Sigmoid colon (tissue), 7 donors: ENCODE data around the gene SMURF2. TPM values are rescaled to one million over a fixed set of nuclear protein-coding genes. Genes with fewer than 3 reads are reported as not detected.

Experiments
- DNase-seq: peaks from one replicate; pipeline ENCODE4 v3.0.0-alpha.2; 2019
- H3K27ac ChIP-seq, 4 donors: fragments of 200-600 bp; sonication (generic); one replicate each; pipeline ENCODE4 v1.5.1; 2016 to 2019; ENCODE audit warnings: mild to moderate bottlenecking in 1 of 4
- H3K27me3 ChIP-seq, 3 donors: fragments of 200-600 bp; sonication (generic); one replicate each; pipeline ENCODE4 v1.5.1; 2019; ENCODE audit warnings: mild to moderate bottlenecking in 1 of 3
- H3K36me3 ChIP-seq, 4 donors: fragments of 200-600 bp; sonication (generic); one replicate each; pipeline ENCODE4 v1.5.1; 2016 to 2019
- H3K4me1 ChIP-seq, 4 donors: fragments of 200-600 bp; sonication (generic); one replicate each; pipeline ENCODE4 v1.5.1; 2017 to 2019
- H3K4me3 ChIP-seq, 4 donors: fragments of 200-600 bp; sonication (generic); one replicate each; pipeline ENCODE4 v1.5.1; 2017 to 2019; ENCODE audit warnings: mild to moderate bottlenecking in 2 of 4, moderate library complexity in 1 of 4
- H3K9me3 ChIP-seq, 4 donors: fragments of 200-600 bp in 3 of 4; sonication (generic) in 3 of 4; one replicate each; pipeline versions ENCODE4 v1.5.1 to v1.6.1; 2013 to 2019
- CTCF ChIP-seq, 4 experiments: fragments of 450-650 bp in 3 of 4; fragments of 200-600 bp in 1 of 4; IDR thresholded peaks; one replicate each; pipeline ENCODE4 v1.5.1; 2016 to 2019; ENCODE audit warnings: antibody characterized with exemption in 4 of 4, mild to moderate bottlenecking in 3 of 4, moderate library complexity in 2 of 4
- EP300 ChIP-seq, 4 donors: sonication (generic); formaldehyde crosslinking; IDR thresholded peaks; one replicate each; pipeline ENCODE4 v1.6.1; 2017; ENCODE audit warnings: antibody characterized with exemption in 4 of 4
- POLR2A ChIP-seq, 2 donors: fragments of 450-650 bp; IDR thresholded peaks; one replicate each; pipeline ENCODE4 v1.6.1; 2016; ENCODE audit warnings: antibody characterized with exemption in 2 of 2, mild to moderate bottlenecking in 2 of 2, moderate library complexity in 2 of 2
- POLR2AphosphoS5 ChIP-seq, 4 donors: sonication (generic); formaldehyde crosslinking; IDR thresholded peaks; one replicate each; pipeline ENCODE4 v1.6.1; 2017; ENCODE audit warnings: antibody characterized with exemption in 4 of 4
- WGBS, 2 donors: extraction: QIAGEN DNeasy Blood & Tissue Kit; methylation state at CpG; one replicate each; pipeline ENCODE4 v1.1.7; 2013; 5-methylcytosine and 5-hydroxymethylcytosine counted together
- intact Hi-C: fragments of 100-400 bp; cut with DNase I; formaldehyde crosslinking; loops from one replicate; pipeline ENCODE4 v1.15.1; 2023
- polyA plus RNA-seq, 3 donors: library from polyadenylated mRNA; stranded (reverse); fragments of 200-250 nt; gene quantifications; one replicate each; pipeline ENCODE4 v1.2.3, GENCODE V29; 2013
- total RNA-seq, 4 donors: library from RNA; depleted of rRNA; stranded (reverse); fragments of >200 nt; gene quantifications; one replicate each; pipeline ENCODE4 v1.1.0, GENCODE V29; 2016
- donor health status: healthy with polysubstance abuse.
- donor health status: Bipolar disorder and iron deficiency.
- donor health status: healthy.

SMURF2 gene
- total and polyA plus RNA-seq, 7 donors = 5.8 to 30.2 (median 23.8) TPM

DNA sequence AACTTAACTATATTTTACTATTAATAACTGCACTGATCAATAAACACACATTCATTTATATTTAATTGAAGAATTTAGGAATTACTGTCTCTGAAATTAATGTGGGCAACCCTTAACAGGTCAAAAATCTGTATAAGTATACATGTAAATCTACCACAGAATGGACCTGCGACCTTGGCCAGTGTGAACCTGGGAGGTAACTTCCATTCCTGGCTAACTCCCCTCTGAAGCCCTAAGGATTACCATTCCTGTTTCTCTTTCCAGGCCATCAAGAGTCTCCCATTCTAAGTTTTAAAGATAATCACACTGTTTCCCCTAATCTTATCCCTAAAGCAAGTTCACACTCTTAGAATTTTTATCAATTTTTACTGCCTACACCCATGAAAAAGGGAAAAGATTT lies 58.1 kb downstream of the SMURF2 start:
- Histone ChIP-seq H3K27me3 (no peaks in the 10 kb centered on the region), H3K27ac (no peak overlapping the region), H3K36me3 (no peaks in the 10 kb centered on the region), H3K4me3 (no peak overlapping the region), H3K9me3 (no peaks in the 10 kb centered on the region), H3K4me1 (no peaks in the 10 kb centered on the region)
- 87 to 89% methylated on average over 1 of the region's 1 CpG for WGBS, 2 donors
- DNase-seq = no peak
- intact Hi-C loops = no loop called here
- TF ChIP-seq POLR2AphosphoS5 (IDR thresholded peaks at IDR 0.05) (no peak), POLR2A (IDR thresholded peaks at IDR 0.05) (no peak), EP300 (IDR thresholded peaks at IDR 0.05) (no peak), CTCF (IDR thresholded peaks at IDR 0.05) (no peak)

DNA sequence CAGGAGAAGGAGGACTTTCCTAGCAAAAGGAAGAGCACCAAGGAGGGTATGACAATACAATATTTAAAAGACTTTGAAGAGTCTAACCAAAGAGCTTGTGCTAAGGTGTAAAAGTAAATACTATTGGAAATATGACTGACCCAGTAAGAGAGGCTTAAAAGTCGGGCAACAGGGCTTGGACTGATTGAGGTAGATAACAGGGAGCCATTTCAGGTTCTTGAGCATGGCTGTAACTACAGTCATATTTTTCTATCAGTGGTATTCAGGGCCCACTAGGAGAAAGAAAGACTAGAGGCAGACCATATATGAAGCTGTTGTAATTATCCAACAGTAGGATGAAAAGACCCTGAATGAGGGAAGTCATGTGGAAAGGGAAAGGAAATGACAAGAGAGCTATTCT lies 62.3 kb downstream of the SMURF2 start:
- Histone ChIP-seq H3K4me3 (no peak overlapping the region), H3K4me1 (no peaks in the 10 kb centered on the region), H3K9me3 (no peaks in the 10 kb centered on the region), H3K27me3 (no peaks in the 10 kb centered on the region), H3K27ac (no peak overlapping the region), H3K36me3 (peaks cover 0 to 19% (median 0%) of the 10 kb centered on the region in 4 donors)
- TF ChIP-seq CTCF (IDR thresholded peaks at IDR 0.05) = no peak
- no peak for TF ChIP-seq POLR2AphosphoS5 (IDR thresholded peaks at IDR 0.05)
- TF ChIP-seq EP300 (IDR thresholded peaks at IDR 0.05) = no peak
- TF ChIP-seq POLR2A (IDR thresholded peaks at IDR 0.05) = no peak
- WGBS, 2 donors = 89 to 92% methylated on average over 1 of the region's 1 CpG
- DNase-seq = no peak
- intact Hi-C loops = no loop called here

- no peak for DNase-seq
- 55 to 83% methylated on average over 10 of the region's 10 CpGs for WGBS, 2 donors
Measured at GRCh38 chr17:64599187-64599676, 62.9 kb downstream of the SMURF2 start.

GRCh38 chr17:64598672-64599071 lies 63.4 kb downstream of the SMURF2 start:
- Histone ChIP-seq H3K4me1 (no peaks in the 10 kb centered on the region), H3K27ac (no peak overlapping the region), H3K4me3 (no peak overlapping the region), H3K27me3 (no peaks in the 10 kb centered on the region), H3K36me3 (peaks cover 0 to 19% (median 0%) of the 10 kb centered on the region in 4 donors), H3K9me3 (no peaks in the 10 kb centered on the region)
- TF ChIP-seq CTCF (IDR thresholded peaks at IDR 0.05) (no peak), POLR2A (IDR thresholded peaks at IDR 0.05) (no peak), EP300 (IDR thresholded peaks at IDR 0.05) (no peak), POLR2AphosphoS5 (IDR thresholded peaks at IDR 0.05) (no peak)
- no peak for DNase-seq
- 82 to 91% methylated on average over 2 of the region's 2 CpGs for WGBS, 2 donors
- intact Hi-C loops = no loop called here

More at GRCh38 chr17:64599187-64599676, 62.9 kb downstream of the SMURF2 start:
- Histone ChIP-seq H3K9me3 (no peaks in the 10 kb centered on the region), H3K4me3 (no peak overlapping the region), H3K27ac (no peak overlapping the region), H3K4me1 (no peaks in the 10 kb centered on the region), H3K27me3 (no peaks in the 10 kb centered on the region), H3K36me3 (peaks cover 0 to 19% (median 0%) of the 10 kb centered on the region in 4 donors)
- no peak for TF ChIP-seq POLR2AphosphoS5 (IDR thresholded peaks at IDR 0.05)
- intact Hi-C loops = no loop called here

DNA sequence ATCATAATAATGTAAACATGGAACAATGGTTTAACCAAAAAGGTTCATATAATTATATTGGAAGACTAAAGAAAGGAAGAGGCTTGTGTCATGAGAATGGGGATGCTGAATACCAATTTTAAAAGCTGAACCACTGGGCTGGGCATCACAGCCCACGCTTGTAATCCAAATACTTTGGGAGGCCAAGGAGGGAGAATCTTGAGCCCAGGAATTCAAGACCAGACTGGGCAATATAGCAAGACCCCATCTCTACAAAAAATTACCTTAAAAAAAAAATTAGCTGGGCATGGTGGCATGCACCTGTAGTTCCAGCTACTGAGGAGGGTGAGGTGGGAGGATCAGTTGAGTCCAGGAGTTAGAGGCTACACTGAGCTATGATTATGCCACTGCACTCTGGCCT lies 65.1 kb downstream of the SMURF2 start:
- no peak for DNase-seq
- no peaks in the 10 kb centered on the region for H3K9me3 ChIP-seq
- intact Hi-C loops = no loop called here
- no peaks in the 10 kb centered on the region for H3K27me3 ChIP-seq
- H3K4me3 ChIP-seq = no peak overlapping the region
- no peak overlapping the region for H3K27ac ChIP-seq
- no peak for TF ChIP-seq EP300 (IDR thresholded peaks at IDR 0.05)
- no peak for TF ChIP-seq POLR2AphosphoS5 (IDR thresholded peaks at IDR 0.05)
- TF ChIP-seq POLR2A (IDR thresholded peaks at IDR 0.05) = no peak
- TF ChIP-seq CTCF (IDR thresholded peaks at IDR 0.05) = no peak
- peaks cover 0 to 35% (median 3%) of the 10 kb centered on the region in 4 donors for H3K36me3 ChIP-seq
- 93 to 96% methylated on average over 1 of the region's 1 CpG for WGBS, 2 donors
- H3K4me1 ChIP-seq = no peaks in the 10 kb centered on the region
